ENCODE data around the gene DLGAP3. TPM values are rescaled to one million over a fixed set of nuclear protein-coding genes. Genes with fewer than 3 reads are reported as not detected.

Gene DLGAP3
- total and polyA plus RNA-seq, 2 of the 13 experiments (the other 11 are each of a cell fraction or from before 2014, with no cell fraction given), result 0.03 to 0.04 TPM

GRCh38 chr1:34865981-34866761 is 63.3 kb downstream of the DLGAP3 start (continued):
- TF ChIP-seq, protein P1, sequence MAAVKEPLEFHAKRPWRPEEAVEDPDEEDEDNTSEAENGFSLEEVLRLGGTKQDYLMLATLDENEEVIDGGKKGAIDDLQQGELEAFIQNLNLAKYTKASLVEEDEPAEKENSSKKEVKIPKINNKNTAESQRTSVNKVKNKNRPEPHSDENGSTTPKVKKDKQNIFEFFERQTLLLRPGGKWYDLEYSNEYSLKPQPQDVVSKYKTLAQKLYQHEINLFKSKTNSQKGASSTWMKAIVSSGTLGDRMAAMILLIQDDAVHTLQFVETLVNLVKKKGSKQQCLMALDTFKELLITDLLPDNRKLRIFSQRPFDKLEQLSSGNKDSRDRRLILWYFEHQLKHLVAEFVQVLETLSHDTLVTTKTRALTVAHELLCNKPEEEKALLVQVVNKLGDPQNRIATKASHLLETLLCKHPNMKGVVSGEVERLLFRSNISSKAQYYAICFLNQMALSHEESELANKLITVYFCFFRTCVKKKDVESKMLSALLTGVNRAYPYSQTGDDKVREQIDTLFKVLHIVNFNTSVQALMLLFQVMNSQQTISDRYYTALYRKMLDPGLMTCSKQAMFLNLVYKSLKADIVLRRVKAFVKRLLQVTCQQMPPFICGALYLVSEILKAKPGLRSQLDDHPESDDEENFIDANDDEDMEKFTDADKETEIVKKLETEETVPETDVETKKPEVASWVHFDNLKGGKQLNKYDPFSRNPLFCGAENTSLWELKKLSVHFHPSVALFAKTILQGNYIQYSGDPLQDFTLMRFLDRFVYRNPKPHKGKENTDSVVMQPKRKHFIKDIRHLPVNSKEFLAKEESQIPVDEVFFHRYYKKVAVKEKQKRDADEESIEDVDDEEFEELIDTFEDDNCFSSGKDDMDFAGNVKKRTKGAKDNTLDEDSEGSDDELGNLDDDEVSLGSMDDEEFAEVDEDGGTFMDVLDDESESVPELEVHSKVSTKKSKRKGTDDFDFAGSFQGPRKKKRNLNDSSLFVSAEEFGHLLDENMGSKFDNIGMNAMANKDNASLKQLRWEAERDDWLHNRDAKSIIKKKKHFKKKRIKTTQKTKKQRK (IDR thresholded peaks at IDR 0.05; ENCODE audit: low read length), result no peak
- TF ChIP-seq, protein P2, sequence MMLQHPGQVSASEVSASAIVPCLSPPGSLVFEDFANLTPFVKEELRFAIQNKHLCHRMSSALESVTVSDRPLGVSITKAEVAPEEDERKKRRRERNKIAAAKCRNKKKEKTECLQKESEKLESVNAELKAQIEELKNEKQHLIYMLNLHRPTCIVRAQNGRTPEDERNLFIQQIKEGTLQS (CRISPR knock-in tag; IDR thresholded peaks at IDR 0.05), result no peak
- TF ChIP-seq WIZ (CRISPR knock-in tag; IDR thresholded peaks at IDR 0.05) (no peak), RNF219 (CRISPR knock-in tag; IDR thresholded peaks at IDR 0.05) (no peak), TFE3 (CRISPR knock-in tag; IDR thresholded peaks at IDR 0.05) (0 out of 2 replicates have a peak, but pooled peaks have one; percentile 48), ZBTB14 (CRISPR knock-in tag; IDR thresholded peaks at IDR 0.05) (no peak), SCMH1 (CRISPR knock-in tag; IDR thresholded peaks at IDR 0.05; ENCODE audit: borderline replicate concordance) (no peak), DR1 (CRISPR knock-in tag; IDR thresholded peaks at IDR 0.05) (no peak), HMGXB4 (CRISPR knock-in tag; IDR thresholded peaks at IDR 0.05; ENCODE audit: borderline replicate concordance in 1 of 2, low read depth in 1 of 2) (peak; percentile 87 to 89), ZBTB7B (CRISPR knock-in tag; IDR thresholded peaks at IDR 0.05) (peak; percentile 51; the same call in 1 of the 2 replicates), PTBP1 (IDR thresholded peaks at IDR 0.05; ENCODE audit: low read depth, low read length, poor library complexity, severe bottlenecking) (no peak)
- TF ChIP-seq, protein P3, sequence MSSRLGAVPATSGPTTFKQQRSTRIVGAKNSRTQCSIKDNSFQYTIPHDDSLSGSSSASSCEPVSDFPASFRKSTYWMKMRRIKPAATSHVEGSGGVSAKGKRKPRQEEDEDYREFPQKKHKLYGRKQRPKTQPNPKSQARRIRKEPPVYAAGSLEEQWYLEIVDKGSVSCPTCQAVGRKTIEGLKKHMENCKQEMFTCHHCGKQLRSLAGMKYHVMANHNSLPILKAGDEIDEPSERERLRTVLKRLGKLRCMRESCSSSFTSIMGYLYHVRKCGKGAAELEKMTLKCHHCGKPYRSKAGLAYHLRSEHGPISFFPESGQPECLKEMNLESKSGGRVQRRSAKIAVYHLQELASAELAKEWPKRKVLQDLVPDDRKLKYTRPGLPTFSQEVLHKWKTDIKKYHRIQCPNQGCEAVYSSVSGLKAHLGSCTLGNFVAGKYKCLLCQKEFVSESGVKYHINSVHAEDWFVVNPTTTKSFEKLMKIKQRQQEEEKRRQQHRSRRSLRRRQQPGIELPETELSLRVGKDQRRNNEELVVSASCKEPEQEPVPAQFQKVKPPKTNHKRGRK (CRISPR knock-in tag; IDR thresholded peaks at IDR 0.05), result no peak
- TF ChIP-seq, protein P4, sequence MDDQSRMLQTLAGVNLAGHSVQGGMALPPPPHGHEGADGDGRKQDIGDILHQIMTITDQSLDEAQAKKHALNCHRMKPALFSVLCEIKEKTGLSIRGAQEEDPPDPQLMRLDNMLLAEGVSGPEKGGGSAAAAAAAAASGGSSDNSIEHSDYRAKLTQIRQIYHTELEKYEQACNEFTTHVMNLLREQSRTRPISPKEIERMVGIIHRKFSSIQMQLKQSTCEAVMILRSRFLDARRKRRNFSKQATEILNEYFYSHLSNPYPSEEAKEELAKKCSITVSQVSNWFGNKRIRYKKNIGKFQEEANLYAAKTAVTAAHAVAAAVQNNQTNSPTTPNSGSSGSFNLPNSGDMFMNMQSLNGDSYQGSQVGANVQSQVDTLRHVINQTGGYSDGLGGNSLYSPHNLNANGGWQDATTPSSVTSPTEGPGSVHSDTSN (CRISPR knock-in tag; IDR thresholded peaks at IDR 0.05; ENCODE audit: borderline replicate concordance), result no peak

Data from HepG2 (cell line).